DOHH2 (cell line): ENCODE data around the gene NOX5.

ENCODE experiments used
- EZH2phosphoT487 ChIP-seq: fragments of 200-600 bp; sonication (generic); IDR thresholded peaks from 2 replicates; pipeline ENCODE4 v1.6.1; 2017; ENCODE audit warnings: borderline replicate concordance, mild to moderate bottlenecking, antibody characterized with exemption, low read length, moderate library complexity, mixed read lengths
- TF ChIP-seq, protein P1 (sequence below): fragments of 200-600 bp; sonication (generic); IDR thresholded peaks from one replicate; pipeline ENCODE4 v1.5.1; 2014; ENCODE audit warnings: antibody characterized with exemption, mild to moderate bottlenecking, low read depth, low read length; ENCODE audit not compliant: poor library complexity, severe bottlenecking

DNA sequence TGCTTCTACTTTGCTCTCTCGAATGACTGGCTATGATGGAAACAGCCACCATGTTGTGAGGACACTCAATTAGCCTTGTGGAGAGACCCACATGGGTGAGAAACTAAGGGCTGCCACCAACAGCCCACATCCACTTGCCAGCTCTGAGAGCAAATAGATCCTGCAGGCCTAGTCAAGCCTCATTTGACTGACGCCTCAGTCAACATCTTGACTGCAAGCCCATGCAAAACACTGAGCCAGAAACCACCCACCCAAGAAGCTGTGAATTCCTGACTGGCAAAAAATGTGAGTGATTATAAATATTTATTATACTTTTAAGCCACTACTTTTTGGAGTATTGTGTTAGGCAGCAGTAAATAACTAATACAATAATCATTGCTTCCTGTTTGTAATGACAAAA is 58.4 kb downstream of the NOX5 start:
- TF ChIP-seq, protein P1, sequence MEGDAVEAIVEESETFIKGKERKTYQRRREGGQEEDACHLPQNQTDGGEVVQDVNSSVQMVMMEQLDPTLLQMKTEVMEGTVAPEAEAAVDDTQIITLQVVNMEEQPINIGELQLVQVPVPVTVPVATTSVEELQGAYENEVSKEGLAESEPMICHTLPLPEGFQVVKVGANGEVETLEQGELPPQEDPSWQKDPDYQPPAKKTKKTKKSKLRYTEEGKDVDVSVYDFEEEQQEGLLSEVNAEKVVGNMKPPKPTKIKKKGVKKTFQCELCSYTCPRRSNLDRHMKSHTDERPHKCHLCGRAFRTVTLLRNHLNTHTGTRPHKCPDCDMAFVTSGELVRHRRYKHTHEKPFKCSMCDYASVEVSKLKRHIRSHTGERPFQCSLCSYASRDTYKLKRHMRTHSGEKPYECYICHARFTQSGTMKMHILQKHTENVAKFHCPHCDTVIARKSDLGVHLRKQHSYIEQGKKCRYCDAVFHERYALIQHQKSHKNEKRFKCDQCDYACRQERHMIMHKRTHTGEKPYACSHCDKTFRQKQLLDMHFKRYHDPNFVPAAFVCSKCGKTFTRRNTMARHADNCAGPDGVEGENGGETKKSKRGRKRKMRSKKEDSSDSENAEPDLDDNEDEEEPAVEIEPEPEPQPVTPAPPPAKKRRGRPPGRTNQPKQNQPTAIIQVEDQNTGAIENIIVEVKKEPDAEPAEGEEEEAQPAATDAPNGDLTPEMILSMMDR = no peak
- TF ChIP-seq EZH2phosphoT487 = no peak
